H1 (cell line): ENCODE results near the gene LDLRAD4. TPM values are rescaled to one million over a fixed set of nuclear protein-coding genes. Genes with fewer than 3 reads are reported as not detected.

Experiments
- CTCF ChIA-PET: fragments of 300-600 bp; sonication (Branson Sonifier 250); formaldehyde crosslinking; loops from one replicate; lab custom pipeline; 2021; ENCODE audit not compliant: partially characterized antibody; lab: Charles Lee
- POLR2A ChIA-PET: fragments of 300-600 bp; sonication (Branson Sonifier 250); formaldehyde crosslinking; loops from one replicate; lab custom pipeline; 2021; ENCODE audit warnings: inconsistent platforms; ENCODE audit not compliant: partially characterized antibody; lab: Charles Lee
- DNase-seq, 2 experiments: peaks; one replicate each; pipeline versions ENCODE4 v3.0.0 to v3.0.0-alpha.2; 2010 to 2022; ENCODE audit warnings: low spot score in 2 of 2, low read depth in 1 of 2, mixed read lengths in 1 of 2
- FAIRE-seq: peaks from 2 replicates; lab custom pipeline; 2011; peaks lifted over from hg19 to GRCh38; lab: Jason Lieb, UNC
- H2AFZ ChIP-seq: 2 replicates; pipeline ENCODE4 v1.8.1; 2012; ENCODE audit warnings: low read length, inconsistent platforms
- H2AK5ac ChIP-seq: 2 replicates; pipeline ENCODE4 v1.6.1; 2013; ENCODE audit warnings: low read depth, low read length
- H2BK120ac ChIP-seq: replicated peaks from 2 replicates; pipeline ENCODE3; 2013; ENCODE audit warnings: low read depth, low read length, inconsistent platforms
- H2BK12ac ChIP-seq: 2 replicates; pipeline ENCODE4 v1.6.1; 2013; ENCODE audit warnings: low read depth, low read length
- H2BK15ac ChIP-seq: 2 replicates; pipeline ENCODE4 v1.6.1; 2013; ENCODE audit warnings: low read length
- H2BK20ac ChIP-seq: 2 replicates; pipeline ENCODE4 v1.6.1; 2013; ENCODE audit warnings: low read length
- H2BK5ac ChIP-seq: 2 replicates; pipeline ENCODE4 v1.6.1; 2013; ENCODE audit warnings: low read depth, low read length
- H3K14ac ChIP-seq: 2 replicates; pipeline ENCODE4 v1.6.1; 2013; ENCODE audit warnings: inconsistent platforms; ENCODE audit not compliant: insufficient read length
- H3K18ac ChIP-seq: 2 replicates; pipeline ENCODE4 v1.6.1; 2013; ENCODE audit warnings: low read length; ENCODE audit errors: extremely low read depth
- H3K23ac ChIP-seq: 2 replicates; pipeline ENCODE4 v1.6.1; 2013; ENCODE audit warnings: inconsistent platforms; ENCODE audit not compliant: insufficient read length
- H3K23me2 ChIP-seq: 2 replicates; pipeline ENCODE4 v1.6.1; 2013; ENCODE audit warnings: low read depth, low read length
- H3K27ac ChIP-seq: 2 replicates; pipeline ENCODE4 v1.6.1; 2011; ENCODE audit warnings: low read depth, low read length, inconsistent platforms
- H3K27me3 ChIP-seq, 4 experiments: replicated peaks in 1 of 4; 1 replicate in 1 of 4; 2 replicates in 3 of 4; pipeline versions ENCODE4 v1.6.1 to v1.8.1; 2011 to 2013; ENCODE audit warnings: low read length in 3 of 4, mild to moderate bottlenecking in 3 of 4, inconsistent platforms in 2 of 4, mixed read lengths in 2 of 4, moderate library complexity in 1 of 4; ENCODE audit not compliant: control insufficient read depth in 3 of 4, insufficient read depth in 3 of 4; ENCODE audit errors: extremely low read depth in 1 of 4
- H3K36me3 ChIP-seq, 4 experiments: 2 replicates each; pipeline versions ENCODE4 v1.6.1 to v1.8.1; 2011 to 2013; ENCODE audit warnings: mild to moderate bottlenecking in 4 of 4, low read length in 3 of 4, moderate library complexity in 2 of 4, control low read depth in 1 of 4, inconsistent platforms in 1 of 4; ENCODE audit not compliant: insufficient read depth in 4 of 4, control insufficient read depth in 2 of 4
- H3K4ac ChIP-seq: replicated peaks from 2 replicates; pipeline ENCODE3; 2013; ENCODE audit warnings: low read length, low read depth, mixed read lengths, inconsistent platforms; ENCODE audit not compliant: insufficient read length
- H3K4me1 ChIP-seq, 4 experiments: replicated peaks in 1 of 4; 1 replicate in 1 of 4; 2 replicates in 3 of 4; pipeline versions ENCODE4 v1.6.1 to v1.8.1; 2011 to 2013; ENCODE audit warnings: low read length in 3 of 4, inconsistent platforms in 2 of 4, mixed read lengths in 1 of 4; ENCODE audit not compliant: insufficient read depth in 4 of 4, control insufficient read depth in 3 of 4
- H3K4me2 ChIP-seq, 2 experiments: 2 replicates each; pipeline versions ENCODE4 v1.6.1 to v1.8.1; 2011 to 2013; ENCODE audit warnings: low read depth in 2 of 2, low read length in 2 of 2, control low read depth in 1 of 2, inconsistent platforms in 1 of 2, mild to moderate bottlenecking in 1 of 2; ENCODE audit not compliant: insufficient read depth in 1 of 2
- H3K4me3 ChIP-seq, 4 experiments: fragments of 200-600, 300-600 bp in 1 of 4; sonication (generic), shearing (Covaris generic), sonication (Bioruptor Twin) in 1 of 4; 2 replicates each; pipeline versions ENCODE4 v1.5.1 to v1.8.1; 2011 to 2016; ENCODE audit warnings: low read length in 4 of 4, low read depth in 3 of 4, control low read depth in 2 of 4, inconsistent platforms in 2 of 4, mild to moderate bottlenecking in 2 of 4, mixed read lengths in 1 of 4, moderate library complexity in 1 of 4; ENCODE audit not compliant: insufficient read depth in 2 of 4; ENCODE audit errors: extremely low read depth in 1 of 4
- H3K56ac ChIP-seq: replicated peaks from 2 replicates; pipeline ENCODE3; 2013; ENCODE audit warnings: low read depth, mild to moderate bottlenecking, mixed read lengths, low read length, inconsistent platforms; ENCODE audit not compliant: insufficient read length
- H3K79me1 ChIP-seq: 2 replicates; pipeline ENCODE4 v1.6.1; 2013; ENCODE audit warnings: low read depth, low read length, control low read depth
- H3K79me2 ChIP-seq, 2 experiments: 2 replicates each; pipeline versions ENCODE4 v1.6.1 to v1.8.1; 2012 to 2013; ENCODE audit warnings: low read length in 2 of 2, mild to moderate bottlenecking in 2 of 2, inconsistent platforms in 1 of 2; ENCODE audit not compliant: insufficient read depth in 2 of 2, control insufficient read depth in 1 of 2
- H3K9ac ChIP-seq, 4 experiments: replicated peaks in 1 of 4; 1 replicate in 1 of 4; 2 replicates in 3 of 4; pipeline versions ENCODE4 v1.6.1 to v1.8.1; 2011 to 2013; ENCODE audit warnings: low read depth in 3 of 4, low read length in 3 of 4, control low read depth in 2 of 4, mild to moderate bottlenecking in 2 of 4, moderate library complexity in 2 of 4, inconsistent platforms in 1 of 4; ENCODE audit errors: extremely low read depth in 1 of 4
- H3K9me3 ChIP-seq, 2 experiments: 2 replicates each; pipeline versions ENCODE4 v1.6.1 to v1.8.1; 2012 to 2013; ENCODE audit warnings: mild to moderate bottlenecking in 2 of 2, moderate library complexity in 2 of 2, control low read depth in 1 of 2, inconsistent platforms in 1 of 2, low read depth in 1 of 2, low read length in 1 of 2, mixed read lengths in 1 of 2; ENCODE audit not compliant: insufficient read depth in 2 of 2
- H4K20me1 ChIP-seq, 2 experiments: replicated peaks in 1 of 2; 2 replicates each; pipeline versions ENCODE3 to v1.8.1; 2011 to 2013; ENCODE audit warnings: inconsistent platforms in 2 of 2, low read length in 2 of 2, mild to moderate bottlenecking in 1 of 2; ENCODE audit not compliant: insufficient read depth in 2 of 2, control insufficient read depth in 1 of 2
- H4K5ac ChIP-seq: 2 replicates; pipeline ENCODE4 v1.6.1; 2013; ENCODE audit warnings: low read length, low read depth, mixed read lengths, inconsistent platforms; ENCODE audit not compliant: insufficient read length
- H4K8ac ChIP-seq: 2 replicates; pipeline ENCODE4 v1.8.0; 2013; ENCODE audit warnings: mild to moderate bottlenecking, moderate library complexity, low read length, inconsistent platforms; ENCODE audit not compliant: insufficient read depth; ENCODE audit errors: extremely low read depth
- H4K91ac ChIP-seq: replicated peaks from 2 replicates; pipeline ENCODE3; 2013; ENCODE audit warnings: low read length, mixed read lengths, inconsistent platforms; ENCODE audit not compliant: insufficient read length
- HDAC6 ChIP-seq: IDR thresholded peaks from one replicate; pipeline ENCODE4 v1.7.1; 2012; ENCODE audit warnings: low read depth, mild to moderate bottlenecking, inconsistent platforms, low read length, moderate library complexity
- MAFK ChIP-seq: IDR thresholded peaks from 2 replicates; pipeline ENCODE4 v1.6.1; 2012; ENCODE audit warnings: low read depth, mild to moderate bottlenecking, improper control_type of control experiment, low read length
- RXRA ChIP-seq: IDR thresholded peaks from 2 replicates; pipeline ENCODE4 v1.6.1; 2011; ENCODE audit warnings: low read depth, mild to moderate bottlenecking, low read length, moderate library complexity; ENCODE audit not compliant: insufficient read depth
- WGBS, 2 experiments: shearing (Covaris generic) in 1 of 2; methylation state at CpG; one replicate each; pipeline versions ENCODE4 v1.1.6 to v1.1.7; 2013 to 2015; ENCODE audit warnings: low lambda C conversion rate in 2 of 2, mixed read lengths in 2 of 2, inconsistent platforms in 1 of 2, low coverage in 1 of 2, missing lambda C conversion rate in 1 of 2; ENCODE audit not compliant: insufficient replicate concordance in 2 of 2, insufficient coverage in 1 of 2, insufficient read length in 1 of 2; ENCODE audit errors: extremely low coverage in 1 of 2, missing lambda C conversion rate in 1 of 2; 5-methylcytosine and 5-hydroxymethylcytosine counted together
- polyA plus RNA-seq, 7 experiments: library from polyadenylated mRNA; depleted of rRNA in 3 of 7; stranded (reverse) in 5 of 7; unstranded in 2 of 7; fragments of >200 nt in 5 of 7; fragments of 200-250 nt in 2 of 7; gene quantifications; 1 replicate in 5 of 7; 2 replicates in 1 of 7; 4 replicates in 1 of 7; pipeline versions ENCODE4 v1.2.1 to v1.2.3, GENCODE V29; 2011 to 2013; ENCODE audit warnings: missing spikeins in 2 of 7, mixed read lengths in 2 of 7
- total RNA-seq: library from RNA; stranded (reverse); fragmentation: NEBNext Ultra II Directional; extraction: Animal tissue kit (Norgen Biotek cat#: 25700); gene quantifications from 2 replicates; pipeline ENCODE4 v1.2.1, GENCODE V29; 2021

The LDLRAD4 gene
- total and polyA plus RNA-seq, 2 of the 8 experiments (the other 6 are each of a cell fraction or from before 2014, with no cell fraction given): 0.77 to 1.4 TPM

- no peak overlapping the region for H2BK5ac ChIP-seq
- H2AK5ac ChIP-seq: no peak overlapping the region
- H4K5ac ChIP-seq: no peak overlapping the region
- no peak overlapping the region for H4K91ac ChIP-seq
- no peak overlapping the region for H2BK20ac ChIP-seq
- H3K18ac ChIP-seq: no peak overlapping the region
- ChIA-PET POLR2A (no interaction called here), CTCF (interaction anchor here (0.6 to 1.0 kb wide), 3 partner anchors 57 to 458 kb away, joined by 3 to 4 read pairs (median 3); no protein-coding TSS in a partner anchor)
- no peaks in the 10 kb centered on the region for H3K36me3 ChIP-seq
- H3K4ac ChIP-seq: no peak overlapping the region
- H3K79me1 ChIP-seq: no peaks in the 10 kb centered on the region
- H2BK15ac ChIP-seq: no peak overlapping the region
- no peak overlapping the region for H3K4me2 ChIP-seq
- no peaks in the 10 kb centered on the region for H3K9me3 ChIP-seq
- H3K4me1 ChIP-seq: peaks cover 0 to 11% (median 4%) of the 10 kb centered on the region in 4 experiments; a peak in 4 of 7 replicates
- H4K8ac ChIP-seq: no peak overlapping the region
- 77% methylated on average over 4 of the region's 5 CpGs; no CpG with 5 or more reads in 1 of the 2 experiments for WGBS, 2 experiments
- peaks cover 0 to 23% (median 21%) of the 10 kb centered on the region in 4 experiments; a peak in 5 of 7 replicates for H3K27me3 ChIP-seq
- no peak overlapping the region for H3K14ac ChIP-seq
- H2BK12ac ChIP-seq: no peak overlapping the region
- H3K23me2 ChIP-seq: no peaks in the 10 kb centered on the region
- no peak overlapping the region for H3K27ac ChIP-seq
- no peak overlapping the region for H3K4me3 ChIP-seq
- FAIRE-seq (no peak), DNase-seq (no peak)
- no peaks in the 10 kb centered on the region for H3K79me2 ChIP-seq
- peaks cover 0 to 2% of the 10 kb centered on the region in 2 experiments for H4K20me1 ChIP-seq
- no peak overlapping the region for H2AFZ ChIP-seq
- H3K23ac ChIP-seq: no peak overlapping the region
- H3K9ac ChIP-seq: no peak overlapping the region
- no peak overlapping the region for H2BK120ac ChIP-seq
- no peak overlapping the region for H3K56ac ChIP-seq
- TF ChIP-seq RXRA (no peak), HDAC6 (no peak), MAFK (no peak)
Observed at GRCh38 chr18:13616041-13616440, 397.5 kb downstream of the LDLRAD4 start.
